Eye (tissue), 1 donor: ENCODE measurements around the gene HSD17B11.
"Not testable (repeated sequence)": the region's sequence is repeated elsewhere in the genome, so short reads cannot be mapped to it uniquely, and the experiment has no call there.

Experiments
- DNase-seq: peaks from one replicate; pipeline ENCODE4 v3.0.0-alpha.2; 2015

HSD17B11 gene

GRCh38 chr4:87390891-87391575 is at the start of gene HSD17B11:
Gene HSD17B11, minus strand, starts transcription at chr4:87391188. Its CDS starts 118 bp downstream, at chr4:87391070.
- peak; percentile 95 for DNase-seq

- no peak for DNase-seq
Observed at GRCh38 chr4:87433342-87433741, 42.4 kb upstream of the HSD17B11 start.

GRCh38 chr4:87430038-87430437 is 39.0 kb upstream of the HSD17B11 start:
- DNase-seq: no peak

- DNase-seq: no peak
Observed at GRCh38 chr4:87428979-87429378, 38.0 kb upstream of the HSD17B11 start.

- no peak for DNase-seq
Observed at GRCh38 chr4:87427518-87427868, 36.5 kb upstream of the HSD17B11 start.

GRCh38 chr4:87426865-87427517 is 36.0 kb upstream of the HSD17B11 start:
- DNase-seq: no peak

- no peak for DNase-seq
Observed at GRCh38 chr4:87425711-87426110, 34.7 kb upstream of the HSD17B11 start.

- not testable (repeated sequence) for DNase-seq
Observed at GRCh38 chr4:87424099-87424543, 33.1 kb upstream of the HSD17B11 start.

- DNase-seq: peak; percentile 35
Observed at GRCh38 chr4:87423317-87424098, 32.5 kb upstream of the HSD17B11 start.

- peak; percentile 98 for DNase-seq
Observed at GRCh38 chr4:87422104-87423052, 31.4 kb upstream of the HSD17B11 start, which contains the start of gene NUDT9. Gene NUDT9, plus strand, starts transcription at chr4:87422573. Its CDS starts 333 bp downstream, at chr4:87422906.

- DNase-seq: no peak
Observed at GRCh38 chr4:87420276-87420830, 29.4 kb upstream of the HSD17B11 start.

GRCh38 chr4:87419578-87420249 is 28.7 kb upstream of the HSD17B11 start:
- DNase-seq: no peak

- DNase-seq: not testable (repeated sequence)
Observed at GRCh38 chr4:87418410-87418809, 27.4 kb upstream of the HSD17B11 start.

- no peak for DNase-seq
Observed at GRCh38 chr4:87416965-87417364, 26.0 kb upstream of the HSD17B11 start.

- DNase-seq: peak; percentile 24
Observed at GRCh38 chr4:87414816-87415215, 23.8 kb upstream of the HSD17B11 start.

GRCh38 chr4:87410679-87411078 is 19.7 kb upstream of the HSD17B11 start:
- DNase-seq: no peak

GRCh38 chr4:87410157-87410556 is 19.2 kb upstream of the HSD17B11 start:
- no peak for DNase-seq

- no peak for DNase-seq
Observed at GRCh38 chr4:87409420-87409939, 18.5 kb upstream of the HSD17B11 start.

GRCh38 chr4:87406902-87407301 is 15.9 kb upstream of the HSD17B11 start:
- not testable (repeated sequence) for DNase-seq

GRCh38 chr4:87406462-87406861 is 15.5 kb upstream of the HSD17B11 start:
- DNase-seq: no peak

GRCh38 chr4:87405211-87405820 is 14.3 kb upstream of the HSD17B11 start:
- DNase-seq: no peak
